HepG2 (cell line): ENCODE results near the gene AMER3. TPM values are rescaled to one million over a fixed set of nuclear protein-coding genes. Genes with fewer than 3 reads are reported as not detected.

Source experiments
- AHR ChIP-seq: IDR thresholded peaks from 2 replicates; pipeline ENCODE4 v1.6.1; 2018; ENCODE audit warnings: missing genetic modification reagents, missing compliant biosample characterization
- E2F1 ChIP-seq: sonication (generic); formaldehyde crosslinking; IDR thresholded peaks from 2 replicates; pipeline ENCODE4 v1.5.0; 2020; ENCODE audit warnings: missing genetic modification reagents
- GTF3A ChIP-seq: sonication (generic); formaldehyde crosslinking; conservative IDR thresholded peaks from 2 replicates; pipeline ENCODE4 v1.4.0; 2020; ENCODE audit warnings: mild to moderate bottlenecking, missing genetic modification reagents
- HDAC2 ChIP-seq: sonication (generic); formaldehyde crosslinking; IDR thresholded peaks from 2 replicates; pipeline ENCODE4 v1.4.0; 2020; ENCODE audit warnings: missing genetic modification reagents
- ISX ChIP-seq: sonication (generic); formaldehyde crosslinking; conservative IDR thresholded peaks from 2 replicates; pipeline ENCODE4 v1.5.0; 2020; ENCODE audit warnings: missing genetic modification reagents
- KDM4B ChIP-seq: sonication (generic); formaldehyde crosslinking; IDR thresholded peaks from 2 replicates; pipeline ENCODE4 v1.4.0; 2020; ENCODE audit warnings: missing genetic modification reagents
- MAF1 ChIP-seq: sonication (generic); formaldehyde crosslinking; IDR thresholded peaks from 2 replicates; pipeline ENCODE4 v1.5.0; 2020; ENCODE audit warnings: missing genetic modification reagents, borderline replicate concordance
- NFE2L1 ChIP-seq: sonication (generic); formaldehyde crosslinking; IDR thresholded peaks from 2 replicates; pipeline ENCODE4 v1.4.0; 2020; ENCODE audit warnings: missing genetic modification reagents, mild to moderate bottlenecking, borderline replicate concordance
- NR2F2 ChIP-seq: IDR thresholded peaks from 2 replicates; pipeline ENCODE4 v1.6.1; 2012; ENCODE audit warnings: low read depth, inconsistent platforms, borderline replicate concordance
- NR3C1 ChIP-seq: sonication (generic); formaldehyde crosslinking; IDR thresholded peaks from 2 replicates; pipeline ENCODE4 v1.4.0; 2020; ENCODE audit warnings: missing genetic modification reagents
- NRL ChIP-seq: sonication (generic); formaldehyde crosslinking; IDR thresholded peaks from 2 replicates; pipeline ENCODE4 v1.5.0; 2020; ENCODE audit warnings: missing genetic modification reagents, mild to moderate bottlenecking, moderate library complexity, borderline replicate concordance
- PBX2 ChIP-seq: IDR thresholded peaks from 2 replicates; pipeline ENCODE4 v1.6.1; 2016; ENCODE audit warnings: control low read depth
- PHF8 ChIP-seq: sonication (generic); formaldehyde crosslinking; IDR thresholded peaks from 2 replicates; pipeline ENCODE4 v1.5.0; 2020; ENCODE audit warnings: missing genetic modification reagents
- TAF15 ChIP-seq: fragments of 200-400 bp; formaldehyde crosslinking; IDR thresholded peaks from one replicate; pipeline ENCODE4 v1.6.1; 2018; ENCODE audit warnings: mild to moderate bottlenecking, low read depth, low read length; ENCODE audit not compliant: poor library complexity, severe bottlenecking
- TERF1 ChIP-seq: sonication (generic); formaldehyde crosslinking; IDR thresholded peaks from 2 replicates; pipeline ENCODE4 v1.8.0; 2022; ENCODE audit warnings: mild to moderate bottlenecking, missing genetic modification reagents, moderate library complexity
- ZBTB2 ChIP-seq: sonication (generic); formaldehyde crosslinking; IDR thresholded peaks from 2 replicates; pipeline ENCODE4 v1.8.0; 2022; ENCODE audit warnings: low read depth, missing genetic modification reagents
- ZNF160 ChIP-seq: sonication (generic); formaldehyde crosslinking; IDR thresholded peaks from 2 replicates; pipeline ENCODE4 v1.8.0; 2022; ENCODE audit warnings: mild to moderate bottlenecking, inconsistent platforms, missing genetic modification reagents
- ZNF432 ChIP-seq: sonication (generic); formaldehyde crosslinking; IDR thresholded peaks from 2 replicates; pipeline ENCODE4 v1.5.0; 2020; ENCODE audit warnings: missing genetic modification reagents, mild to moderate bottlenecking, borderline replicate concordance
- ZNF713 ChIP-seq: sonication (generic); formaldehyde crosslinking; IDR thresholded peaks from 2 replicates; pipeline ENCODE4 v1.4.0; 2020; ENCODE audit warnings: mild to moderate bottlenecking, missing genetic modification reagents
- polyA plus RNA-seq, 8 experiments: library from polyadenylated mRNA; depleted of rRNA in 3 of 8; stranded (reverse) in 7 of 8; unstranded in 1 of 8; fragments of >200 nt; fragmentation: Illumina TruSeq in 4 of 8; extraction: Trizol in 4 of 8; gene quantifications; 2 replicates each; pipeline versions ENCODE4 v1.2.1 to v1.2.3, GENCODE V29; 2011 to 2016; ENCODE audit warnings: low read depth in 4 of 8, missing spikeins in 1 of 8, mixed read lengths in 1 of 8; ENCODE audit not compliant: insufficient read depth in 1 of 8
- total RNA-seq, 5 experiments: library from RNA; depleted of rRNA; stranded (reverse); fragments of >200 nt; fragmentation: Illumina TruSeq; extraction: Trizol; gene quantifications; 2 replicates each; pipeline ENCODE4 v1.2.3, GENCODE V29; 2016; ENCODE audit warnings: low read depth in 1 of 5
- TF ChIP-seq, protein P1 (sequence below): fragments of 450-650 bp; IDR thresholded peaks from 2 replicates; pipeline ENCODE4 v1.6.1; 2017; ENCODE audit warnings: mild to moderate bottlenecking
- TF ChIP-seq, protein P2 (sequence below): sonication (generic); formaldehyde crosslinking; IDR thresholded peaks from 2 replicates; pipeline ENCODE4 v1.4.0; 2020; ENCODE audit warnings: mild to moderate bottlenecking, low read depth, missing genetic modification reagents

Gene AMER3
- total and polyA plus RNA-seq, 2 of the 13 experiments (the other 11 are each of a cell fraction or from before 2014, with no cell fraction given) = not detected

DNA sequence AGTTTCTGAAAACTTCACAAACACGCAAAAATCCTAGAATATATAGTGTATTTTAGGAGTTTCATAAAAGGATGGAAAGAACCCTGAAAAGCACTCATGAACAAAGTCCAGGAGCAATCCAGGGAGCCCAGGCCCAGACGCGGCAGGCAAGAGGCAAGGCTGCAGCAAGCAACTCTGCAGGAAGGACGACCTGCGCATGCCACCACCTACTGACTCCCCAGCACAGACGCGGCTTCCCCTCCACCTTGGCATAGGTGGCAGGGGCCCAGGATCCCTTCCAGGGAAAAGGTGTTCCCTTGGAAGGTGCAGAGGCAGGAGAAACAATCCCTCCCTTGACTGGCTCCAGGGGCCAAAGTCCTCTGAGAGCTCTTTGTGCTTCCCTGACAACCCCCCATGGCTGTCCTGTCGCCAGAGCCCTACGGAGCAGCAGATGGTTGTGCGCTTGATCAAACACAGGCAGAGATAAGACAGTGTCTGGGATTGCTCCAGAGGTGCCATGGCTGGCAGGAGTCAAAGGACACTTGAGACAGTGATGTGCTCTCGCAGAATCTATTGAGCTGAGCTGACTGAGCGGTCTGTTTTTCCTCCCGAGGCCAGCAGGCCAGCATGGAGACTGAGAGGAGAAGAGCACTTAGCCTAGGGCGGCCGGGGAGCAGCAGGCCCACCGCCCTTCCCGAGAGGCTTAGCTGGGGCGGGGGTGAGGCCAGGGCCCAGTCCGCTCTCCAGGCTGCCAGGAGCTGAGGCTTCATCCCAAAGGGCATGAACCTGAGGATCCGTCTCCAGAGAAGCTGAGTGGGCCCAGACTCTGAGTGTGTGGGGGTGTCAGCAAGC, 10.8 kb upstream of the AMER3 start (continued):
- TF ChIP-seq, protein P1, sequence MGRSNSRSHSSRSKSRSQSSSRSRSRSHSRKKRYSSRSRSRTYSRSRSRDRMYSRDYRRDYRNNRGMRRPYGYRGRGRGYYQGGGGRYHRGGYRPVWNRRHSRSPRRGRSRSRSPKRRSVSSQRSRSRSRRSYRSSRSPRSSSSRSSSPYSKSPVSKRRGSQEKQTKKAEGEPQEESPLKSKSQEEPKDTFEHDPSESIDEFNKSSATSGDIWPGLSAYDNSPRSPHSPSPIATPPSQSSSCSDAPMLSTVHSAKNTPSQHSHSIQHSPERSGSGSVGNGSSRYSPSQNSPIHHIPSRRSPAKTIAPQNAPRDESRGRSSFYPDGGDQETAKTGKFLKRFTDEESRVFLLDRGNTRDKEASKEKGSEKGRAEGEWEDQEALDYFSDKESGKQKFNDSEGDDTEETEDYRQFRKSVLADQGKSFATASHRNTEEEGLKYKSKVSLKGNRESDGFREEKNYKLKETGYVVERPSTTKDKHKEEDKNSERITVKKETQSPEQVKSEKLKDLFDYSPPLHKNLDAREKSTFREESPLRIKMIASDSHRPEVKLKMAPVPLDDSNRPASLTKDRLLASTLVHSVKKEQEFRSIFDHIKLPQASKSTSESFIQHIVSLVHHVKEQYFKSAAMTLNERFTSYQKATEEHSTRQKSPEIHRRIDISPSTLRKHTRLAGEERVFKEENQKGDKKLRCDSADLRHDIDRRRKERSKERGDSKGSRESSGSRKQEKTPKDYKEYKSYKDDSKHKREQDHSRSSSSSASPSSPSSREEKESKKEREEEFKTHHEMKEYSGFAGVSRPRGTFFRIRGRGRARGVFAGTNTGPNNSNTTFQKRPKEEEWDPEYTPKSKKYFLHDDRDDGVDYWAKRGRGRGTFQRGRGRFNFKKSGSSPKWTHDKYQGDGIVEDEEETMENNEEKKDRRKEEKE = no peak
- TF ChIP-seq NRL (CRISPR knock-in tag) (peak; percentile 88; the same call in 1 of the 2 replicates), TAF15 (no peak), MAF1 (CRISPR knock-in tag) (no peak), AHR (no peak), KDM4B (CRISPR knock-in tag) (0 out of 2 replicates have a peak, but pooled peaks have one; percentile 47), GTF3A (peak; percentile 80; the same call in 1 of the 2 replicates), HDAC2 (CRISPR knock-in tag) (peak; percentile 79; the same call in 1 of the 2 replicates), ZNF432 (CRISPR knock-in tag) (no peak), E2F1 (CRISPR knock-in tag) (no peak), TERF1 (no peak), NR2F2 (no peak), ZNF713 (no peak), ISX (CRISPR knock-in tag) (no peak), NR3C1 (CRISPR knock-in tag) (no peak), ZBTB2 (CRISPR knock-in tag) (no peak), PHF8 (CRISPR knock-in tag) (peak; percentile 28; the same call in 1 of the 2 replicates), ZNF160 (CRISPR knock-in tag) (no peak), NFE2L1 (CRISPR knock-in tag) (no peak), PBX2 (CRISPR knock-in tag) (no peak)
- TF ChIP-seq, protein P2, sequence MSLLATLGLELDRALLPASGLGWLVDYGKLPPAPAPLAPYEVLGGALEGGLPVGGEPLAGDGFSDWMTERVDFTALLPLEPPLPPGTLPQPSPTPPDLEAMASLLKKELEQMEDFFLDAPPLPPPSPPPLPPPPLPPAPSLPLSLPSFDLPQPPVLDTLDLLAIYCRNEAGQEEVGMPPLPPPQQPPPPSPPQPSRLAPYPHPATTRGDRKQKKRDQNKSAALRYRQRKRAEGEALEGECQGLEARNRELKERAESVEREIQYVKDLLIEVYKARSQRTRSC (CRISPR knock-in tag) = no peak
